GM18517 (cell line): ENCODE results near the gene LACC1.

Source experiments
- ATAC-seq: cut with Tn5 transposase; IDR thresholded peaks from one replicate; pipeline ENCODE4 v1.9.1; 2021; ENCODE audit warnings: mild to moderate bottlenecking, moderate library complexity; ENCODE audit not compliant: unreplicated experiment

LACC1 gene

DNA sequence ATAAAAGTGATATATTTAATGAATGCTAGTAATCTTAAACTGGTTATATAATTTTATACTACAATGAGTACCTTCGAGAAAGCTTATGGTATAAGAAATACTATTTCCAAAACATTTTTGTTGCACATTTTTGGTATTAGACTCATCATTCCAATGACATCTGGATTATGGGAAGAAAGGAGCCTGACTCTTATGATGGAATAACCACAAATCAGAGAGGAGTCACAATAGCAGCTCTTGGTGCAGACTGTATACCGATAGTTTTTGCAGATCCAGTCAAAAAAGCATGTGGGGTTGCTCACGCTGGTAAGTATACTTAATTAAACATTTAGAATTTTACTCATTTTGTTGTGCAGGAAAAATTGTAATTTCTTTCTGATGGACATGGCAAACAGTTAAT is 3.9 kb downstream of the LACC1 start:
- no peak for ATAC-seq

GRCh38 chr13:43884222-43884621 is 4.5 kb downstream of the LACC1 start:
- no peak for ATAC-seq

GRCh38 chr13:43894438-43894837 is 14.7 kb downstream of the LACC1 start:
- no peak for ATAC-seq

- no peak for ATAC-seq
Observed at GRCh38 chr13:43895940-43896339, 16.2 kb downstream of the LACC1 start.

DNA sequence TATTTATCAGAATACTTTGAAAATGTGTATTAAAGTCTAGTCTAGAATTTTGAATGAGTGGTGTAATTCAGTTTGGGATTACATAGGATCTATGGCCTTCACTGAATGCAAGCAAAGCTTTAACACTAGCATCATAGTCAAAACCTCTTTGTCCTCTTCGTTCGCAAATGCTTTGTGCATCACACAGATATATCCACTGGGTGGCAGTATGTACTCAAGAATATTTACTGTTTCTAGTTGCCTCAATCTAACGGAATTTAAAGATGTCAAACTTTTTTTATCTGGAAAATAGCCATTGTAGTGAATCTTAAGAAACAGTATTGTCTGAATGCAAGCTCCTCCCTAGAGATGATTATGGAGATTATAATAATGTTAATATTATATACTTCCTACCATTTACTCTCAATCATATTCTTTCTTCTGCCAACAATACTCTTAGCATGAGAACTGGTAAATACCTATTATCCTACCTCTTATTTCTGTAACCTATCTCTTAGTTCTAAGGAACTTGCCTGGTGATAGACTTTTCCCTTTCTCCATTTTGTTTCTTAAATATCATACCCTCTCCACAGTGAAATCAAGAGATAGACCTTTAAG is 25.8 kb downstream of the LACC1 start:
- no peak for ATAC-seq

DNA sequence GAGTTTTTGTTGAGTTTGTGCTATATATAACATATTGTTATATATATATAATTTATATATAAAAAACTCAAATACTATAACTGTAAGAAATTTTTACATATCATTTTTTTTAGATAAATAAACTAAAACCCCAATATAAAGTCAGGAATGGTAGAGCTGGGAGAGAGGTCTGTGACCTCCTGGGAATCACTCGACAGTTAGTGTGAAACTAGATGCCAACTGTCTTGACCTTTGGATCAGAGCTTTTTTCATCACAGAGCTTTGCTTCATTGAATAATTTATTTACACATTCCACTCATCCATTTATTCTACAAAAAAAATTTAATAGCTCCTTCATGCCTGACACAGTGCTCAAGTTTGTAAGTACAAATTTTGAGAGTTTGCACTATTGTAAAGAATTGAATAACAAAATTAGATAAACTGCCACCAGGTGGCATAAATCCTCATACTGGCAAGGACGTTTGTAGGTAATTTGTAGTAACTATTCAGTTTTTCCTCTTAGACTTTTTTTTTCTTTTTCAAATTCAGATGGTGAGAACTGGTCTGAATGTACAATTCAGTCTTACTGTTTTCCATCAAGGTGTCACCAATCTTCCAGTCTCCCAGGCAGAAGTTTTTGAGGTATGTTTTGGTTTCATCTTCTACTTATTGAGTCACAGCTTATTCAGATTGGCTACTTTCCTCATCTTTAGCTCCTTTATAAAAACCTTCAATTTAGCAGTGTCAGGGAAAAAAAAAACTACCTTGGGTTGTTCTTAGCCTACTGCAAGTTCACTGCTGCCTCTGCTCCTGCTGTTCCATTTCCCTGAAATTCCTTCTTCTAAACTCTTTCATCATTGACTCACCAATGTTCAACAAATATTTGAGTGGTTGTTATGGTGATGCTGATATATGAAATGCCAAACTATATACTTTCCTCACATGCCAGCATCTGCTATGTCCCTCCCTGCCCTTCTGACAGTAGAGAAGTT is 28.7 kb downstream of the LACC1 start:
- no peak for ATAC-seq

- no peak for ATAC-seq
Observed at GRCh38 chr13:43910856-43911255, 31.2 kb downstream of the LACC1 start.

GRCh38 chr13:43911278-43911677 is 31.6 kb downstream of the LACC1 start:
- no peak for ATAC-seq

GRCh38 chr13:43911871-43912270 is 32.2 kb downstream of the LACC1 start:
- no peak for ATAC-seq

DNA sequence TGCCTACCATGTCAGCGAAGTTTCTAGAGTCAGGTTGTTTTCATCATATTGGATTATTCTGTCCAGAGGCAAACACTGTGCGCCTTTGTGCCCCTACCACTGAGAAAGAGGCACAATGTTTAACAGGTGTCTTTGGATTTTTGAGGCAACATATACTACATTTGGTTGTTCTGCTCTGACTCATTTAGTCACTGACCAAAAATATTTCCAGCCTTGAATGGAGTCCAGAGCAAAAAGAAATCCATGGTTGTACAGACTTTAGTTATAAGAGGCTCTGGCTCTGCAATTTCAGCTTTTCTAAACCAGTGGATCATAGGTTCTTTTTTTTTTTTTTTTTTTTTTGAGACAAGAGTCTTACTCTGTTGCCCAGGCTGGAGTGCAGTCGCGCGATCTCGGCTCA is 35.7 kb downstream of the LACC1 start:
- no peak for ATAC-seq

- ATAC-seq: no peak
Observed at GRCh38 chr13:43916828-43917227, 37.1 kb downstream of the LACC1 start.

- no peak for ATAC-seq
Observed at GRCh38 chr13:43918636-43919035, 38.9 kb downstream of the LACC1 start.

DNA sequence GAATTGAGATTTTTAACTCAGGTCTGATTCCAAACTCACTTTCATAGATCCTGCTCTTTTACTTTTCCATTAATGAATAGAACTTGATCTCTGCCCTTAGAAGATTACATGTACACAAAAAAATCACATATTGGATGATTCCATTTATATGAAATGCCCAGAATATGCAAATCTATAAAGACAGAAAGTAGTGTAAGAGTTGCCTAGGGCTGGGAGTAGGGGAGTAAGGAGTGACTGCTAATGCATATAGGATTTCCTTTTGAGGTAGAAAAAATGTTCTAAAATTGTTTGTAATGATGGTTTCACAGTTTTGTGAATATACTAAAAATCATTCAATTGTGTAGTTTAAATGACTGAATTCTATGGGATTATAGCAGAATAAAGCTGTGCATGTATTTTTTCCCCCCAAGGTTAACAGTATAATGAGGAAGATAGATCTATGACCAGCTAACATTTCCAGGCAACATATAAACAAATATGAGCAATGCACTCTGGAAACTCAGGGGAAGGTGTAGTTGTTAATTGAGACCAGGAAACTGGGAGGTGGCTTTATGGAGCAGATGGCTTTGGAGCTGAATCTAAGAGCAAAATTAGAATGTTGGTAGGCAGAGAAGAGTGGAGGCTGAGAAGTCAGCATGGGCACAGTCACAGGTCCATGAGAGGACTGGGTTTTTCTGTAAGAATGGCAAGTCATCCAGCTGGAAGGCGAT is 41.4 kb downstream of the LACC1 start:
- ATAC-seq: no peak

- peak; percentile 86 for ATAC-seq
Observed at GRCh38 chr13:43924549-43925245, 45.0 kb downstream of the LACC1 start.

GRCh38 chr13:43929947-43930346 is 50.2 kb downstream of the LACC1 start:
- no peak for ATAC-seq

GRCh38 chr13:43933378-43933777 is 53.7 kb downstream of the LACC1 start:
- ATAC-seq: peak; percentile 100

DNA sequence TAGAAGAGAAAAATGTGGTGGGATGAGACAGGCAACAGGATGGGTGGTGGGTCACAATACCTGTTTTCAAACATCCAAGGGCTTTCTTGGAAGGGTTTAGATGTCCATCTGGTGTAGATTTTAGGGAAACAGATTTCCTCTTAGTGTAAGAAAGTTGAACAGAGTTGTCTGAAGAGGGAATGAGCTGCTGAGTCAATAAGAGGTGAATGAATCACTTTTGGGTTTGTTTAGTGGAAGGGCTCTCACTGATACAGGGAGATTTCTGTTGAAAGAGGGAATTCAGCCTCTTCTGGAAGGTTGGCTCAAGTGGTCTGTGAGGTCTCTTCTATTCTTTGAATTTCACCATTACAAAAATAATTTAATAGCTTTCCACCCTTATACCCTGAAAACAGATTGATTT is 54.6 kb downstream of the LACC1 start:
- ATAC-seq: no peak

DNA sequence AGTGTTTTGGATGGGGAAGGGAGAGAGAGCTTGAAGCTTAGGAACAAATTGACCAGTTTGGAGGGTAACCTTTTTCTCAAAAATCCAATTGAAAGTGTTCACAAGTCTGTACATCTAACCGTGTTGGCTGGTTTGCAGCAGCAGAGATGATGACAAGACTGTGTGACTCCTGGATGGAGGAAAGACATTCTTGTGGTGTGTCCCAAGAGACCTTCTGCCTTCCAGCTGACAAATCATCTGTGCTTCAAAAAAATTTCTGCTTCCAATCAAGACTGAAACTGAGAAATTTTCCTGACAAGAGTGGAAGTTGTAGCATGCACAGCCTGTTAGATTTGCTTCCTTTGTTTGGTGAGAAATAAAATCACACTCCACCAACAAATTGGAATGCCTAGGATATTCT is 56.2 kb downstream of the LACC1 start:
- no peak for ATAC-seq

DNA sequence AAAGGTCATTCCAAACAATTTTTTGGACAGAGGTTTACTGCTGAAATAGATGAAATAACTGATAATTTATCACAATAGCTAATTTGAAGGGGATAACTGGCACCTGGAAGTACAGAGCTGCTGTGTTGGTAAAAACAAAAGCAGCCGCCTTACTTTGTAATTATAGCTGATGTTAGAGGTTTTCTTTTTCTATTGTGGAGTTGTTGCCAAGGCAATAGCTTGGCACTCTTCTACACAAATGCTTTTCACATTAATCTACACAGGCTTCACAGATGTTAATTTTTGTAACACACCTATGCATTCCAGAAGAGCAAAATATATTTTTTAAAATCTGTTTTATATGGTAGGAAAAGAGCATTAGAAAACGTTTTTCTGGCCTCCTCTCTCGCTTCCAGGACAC is 56.9 kb downstream of the LACC1 start:
- no peak for ATAC-seq

DNA sequence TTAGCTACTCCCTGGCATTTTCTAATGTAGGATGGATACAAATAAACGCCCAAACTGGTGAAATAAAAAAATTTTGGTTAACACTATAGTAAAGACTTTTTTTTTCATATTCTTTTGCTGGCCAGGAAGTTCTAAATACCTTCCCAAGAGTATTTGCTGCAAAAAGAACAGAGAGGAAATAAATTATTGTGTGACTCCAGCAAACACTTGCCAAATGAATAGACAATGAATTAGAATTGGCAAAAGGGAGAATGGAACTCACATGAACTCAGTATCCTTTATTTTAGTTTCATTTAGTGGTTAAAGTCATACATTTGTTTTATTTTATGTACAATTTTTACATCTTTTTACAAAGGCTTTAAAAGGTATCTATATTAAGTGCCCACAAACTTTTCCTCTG is 58.1 kb downstream of the LACC1 start:
- no peak for ATAC-seq

DNA sequence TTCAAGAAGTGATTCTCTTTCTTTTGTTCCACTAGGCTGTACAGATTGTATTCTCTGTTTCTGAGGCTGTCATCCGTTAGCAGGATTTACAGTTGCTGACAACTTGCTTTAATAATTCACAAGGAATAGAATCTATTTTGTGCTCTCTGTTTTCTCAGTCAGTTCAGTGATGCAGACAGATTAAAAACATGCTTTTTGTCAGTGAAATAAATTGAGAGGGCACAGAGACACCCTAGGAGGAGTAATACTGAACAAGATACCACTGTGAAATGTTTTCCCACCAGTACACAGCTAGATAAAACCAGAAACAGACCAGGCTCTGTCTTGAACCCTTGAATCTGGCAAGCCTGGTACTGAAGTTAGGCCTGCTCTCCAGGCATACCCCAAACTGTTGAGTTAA is 58.7 kb downstream of the LACC1 start:
- no peak for ATAC-seq
